ENCODE data around the gene ARHGEF1. TPM values are rescaled to one million over a fixed set of nuclear protein-coding genes. Genes with fewer than 3 reads are reported as not detected.
"Not testable (repeated sequence)": the region's sequence is repeated elsewhere in the genome, so short reads cannot be mapped to it uniquely, and the experiment has no call there.

The ARHGEF1 gene
- total and polyA plus RNA-seq, 11 donors = 22.8 to 89.2 (median 28.0) TPM

DNA sequence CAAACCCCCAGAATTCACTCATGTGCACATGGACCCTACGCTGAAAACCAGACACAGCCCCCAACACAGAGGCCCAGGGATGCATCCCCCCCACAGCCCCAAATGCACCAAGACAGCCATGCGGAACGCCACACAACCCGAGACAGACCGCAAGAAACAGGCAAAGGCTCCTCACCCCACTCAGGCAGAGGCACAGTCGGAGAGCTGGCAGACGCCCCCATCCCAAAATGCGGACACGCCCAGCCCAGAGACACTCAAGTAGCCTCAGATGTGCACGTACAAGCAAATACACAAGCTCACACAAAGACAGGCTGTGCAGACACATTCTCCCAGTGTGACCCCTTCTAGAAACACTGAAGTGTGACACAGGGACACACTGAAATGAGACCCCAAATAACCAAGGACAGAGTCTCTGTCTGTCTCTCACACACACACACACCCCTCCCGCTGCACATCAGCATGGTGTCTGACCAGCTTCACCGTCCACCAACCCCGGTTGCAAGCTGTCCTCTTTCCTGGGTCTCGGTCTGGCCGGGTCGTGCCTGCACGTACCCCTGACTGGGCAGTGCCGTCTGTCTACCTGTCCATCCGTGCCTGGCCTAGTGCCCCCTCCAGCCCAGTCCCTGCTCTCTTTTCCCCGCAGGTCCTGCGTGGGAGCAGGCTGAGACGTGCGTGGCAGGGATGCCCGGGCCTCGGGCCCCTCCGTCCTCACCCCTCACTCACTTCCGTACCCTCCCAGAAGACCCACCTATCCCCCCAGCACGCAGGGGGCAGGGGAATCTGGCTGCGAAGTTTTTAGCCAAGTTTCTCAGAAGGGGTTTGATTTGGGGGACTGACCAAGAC, 29.1 kb downstream of the ARHGEF1 start:
- TF ChIP-seq, protein P1, sequence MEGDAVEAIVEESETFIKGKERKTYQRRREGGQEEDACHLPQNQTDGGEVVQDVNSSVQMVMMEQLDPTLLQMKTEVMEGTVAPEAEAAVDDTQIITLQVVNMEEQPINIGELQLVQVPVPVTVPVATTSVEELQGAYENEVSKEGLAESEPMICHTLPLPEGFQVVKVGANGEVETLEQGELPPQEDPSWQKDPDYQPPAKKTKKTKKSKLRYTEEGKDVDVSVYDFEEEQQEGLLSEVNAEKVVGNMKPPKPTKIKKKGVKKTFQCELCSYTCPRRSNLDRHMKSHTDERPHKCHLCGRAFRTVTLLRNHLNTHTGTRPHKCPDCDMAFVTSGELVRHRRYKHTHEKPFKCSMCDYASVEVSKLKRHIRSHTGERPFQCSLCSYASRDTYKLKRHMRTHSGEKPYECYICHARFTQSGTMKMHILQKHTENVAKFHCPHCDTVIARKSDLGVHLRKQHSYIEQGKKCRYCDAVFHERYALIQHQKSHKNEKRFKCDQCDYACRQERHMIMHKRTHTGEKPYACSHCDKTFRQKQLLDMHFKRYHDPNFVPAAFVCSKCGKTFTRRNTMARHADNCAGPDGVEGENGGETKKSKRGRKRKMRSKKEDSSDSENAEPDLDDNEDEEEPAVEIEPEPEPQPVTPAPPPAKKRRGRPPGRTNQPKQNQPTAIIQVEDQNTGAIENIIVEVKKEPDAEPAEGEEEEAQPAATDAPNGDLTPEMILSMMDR (IDR thresholded peaks at IDR 0.05) = no peak
- TF ChIP-seq POLR2A (IDR thresholded peaks at IDR 0.05) = no peak
- no peaks in the 10 kb centered on the region for H3K9me3 ChIP-seq
- DNase-seq (no peak), ATAC-seq (no peak)
- H3K4me3 ChIP-seq = no peak overlapping the region
- no peak overlapping the region for H3K27ac ChIP-seq
- WGBS, 4 donors = 7 to 13% (median 8%) methylated on average over 23 to 29 of the region's 29 CpGs
- peaks cover 0 to 16% (median 0%) of the 10 kb centered on the region in 12 donors for H3K4me1 ChIP-seq
- H3K36me3 ChIP-seq = peaks cover 0 to 6% (median 1%) of the 10 kb centered on the region in 9 donors
- intact Hi-C loops (cut with DNase I) = no loop called here
- peaks cover 18 to 73% (median 44%) of the 10 kb centered on the region in 9 donors for H3K27me3 ChIP-seq

DNA sequence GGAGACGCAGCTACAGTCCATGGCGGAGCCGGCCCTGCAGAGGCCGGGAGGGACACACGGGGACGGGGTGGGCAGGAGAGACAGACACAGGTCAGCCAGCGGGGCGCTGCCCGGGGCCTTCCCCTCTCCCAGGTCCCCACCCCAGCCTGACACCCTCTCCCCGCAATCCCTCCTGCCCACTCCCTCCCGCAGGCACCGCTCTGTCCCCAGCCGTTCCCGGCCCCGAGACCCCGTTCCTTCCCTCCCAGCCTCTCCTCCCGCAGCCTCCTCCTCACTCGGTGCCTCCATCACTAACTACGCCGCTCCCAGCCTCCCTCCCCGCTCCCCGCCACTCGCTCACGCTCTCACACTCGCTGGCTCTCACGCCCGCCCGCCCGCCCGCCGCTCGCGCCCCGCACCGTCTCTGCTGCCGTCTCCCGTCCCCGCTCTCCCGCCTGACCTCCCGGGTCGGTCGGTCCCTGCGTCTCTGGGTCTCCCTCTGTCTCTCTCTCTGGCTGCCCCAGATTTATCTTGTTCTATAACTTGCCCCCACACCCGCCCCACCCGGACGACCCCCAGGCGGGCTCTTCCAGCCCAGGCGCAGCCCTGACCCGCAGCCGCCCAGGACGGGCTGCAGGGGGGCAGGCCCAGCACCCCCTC, 30.0 kb downstream of the ARHGEF1 start:
- TF ChIP-seq, protein P1 (IDR thresholded peaks at IDR 0.05) = no peak
- no peak for TF ChIP-seq POLR2A (IDR thresholded peaks at IDR 0.05)
- no peak for DNase-seq
- Histone ChIP-seq H3K4me3 (no peak overlapping the region), H3K36me3 (no peaks in the 10 kb centered on the region), H3K27ac (no peak overlapping the region), H3K9me3 (no peaks in the 10 kb centered on the region), H3K27me3 (peaks cover 26 to 82% (median 52%) of the 10 kb centered on the region in 9 donors), H3K4me1 (peaks cover 0 to 16% (median 0%) of the 10 kb centered on the region in 12 donors)
- intact Hi-C loops (cut with DNase I) = no loop called here
- no peak for ATAC-seq
- 2 to 3% (median 2%) methylated on average over 40 to 51 of the region's 51 CpGs for WGBS, 4 donors

DNA sequence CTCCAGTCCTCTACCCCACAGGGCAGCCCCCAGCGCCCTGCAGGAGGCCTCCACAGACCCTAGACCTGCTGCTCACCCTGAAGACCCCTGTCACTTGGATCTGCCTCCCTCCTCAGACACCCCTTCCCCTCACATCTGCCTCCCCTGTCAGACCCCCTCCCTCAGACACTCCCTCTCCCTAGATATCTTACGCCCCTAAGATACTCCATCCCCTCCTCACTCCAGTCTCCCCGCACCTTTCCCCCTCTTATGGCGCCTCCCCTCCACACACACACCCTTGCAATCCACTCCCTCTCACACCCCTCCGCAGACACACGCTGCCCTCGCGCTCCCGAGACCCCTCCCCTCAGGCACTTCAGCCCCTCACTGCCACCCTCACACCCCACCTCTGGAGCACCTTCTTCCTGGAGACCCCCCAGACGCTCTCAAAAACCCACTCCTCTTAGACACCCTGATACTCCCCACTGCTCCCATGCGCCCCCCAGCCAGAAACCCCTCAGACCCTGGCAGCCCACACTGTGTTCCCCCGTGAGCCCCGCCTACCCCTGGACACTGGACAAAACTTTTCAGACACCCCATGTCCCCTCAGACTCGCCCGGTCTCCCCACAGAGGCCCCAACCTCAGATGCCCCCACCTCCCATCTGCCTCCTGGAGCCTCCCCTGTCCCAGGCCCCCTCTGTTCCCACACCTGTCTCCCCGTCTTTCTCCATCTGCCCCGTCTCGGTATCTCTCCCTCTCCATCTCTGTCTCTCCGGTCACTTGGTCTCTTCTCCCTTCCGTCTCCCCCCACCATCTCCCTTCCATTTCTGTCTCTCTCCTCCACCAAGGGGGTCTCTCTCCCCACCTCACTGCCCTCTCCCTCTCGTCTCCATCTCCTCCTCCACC, 30.8 kb downstream of the ARHGEF1 start:
- WGBS, 4 donors = 7 to 9% (median 8%) methylated on average over 21 of the region's 21 CpGs
- H3K4me1 ChIP-seq = peaks cover 0 to 16% (median 0%) of the 10 kb centered on the region in 12 donors
- H3K4me3 ChIP-seq = no peak overlapping the region
- TF ChIP-seq POLR2A (IDR thresholded peaks at IDR 0.05) = no peak
- TF ChIP-seq, protein P1 (IDR thresholded peaks at IDR 0.05) = no peak
- peaks cover 32 to 90% (median 54%) of the 10 kb centered on the region in 9 donors for H3K27me3 ChIP-seq
- H3K27ac ChIP-seq = no peak overlapping the region
- no peaks in the 10 kb centered on the region for H3K9me3 ChIP-seq
- DNase-seq = no peak
- intact Hi-C loops (cut with DNase I) = no loop called here
- no peaks in the 10 kb centered on the region for H3K36me3 ChIP-seq
- no peak for ATAC-seq

DNA sequence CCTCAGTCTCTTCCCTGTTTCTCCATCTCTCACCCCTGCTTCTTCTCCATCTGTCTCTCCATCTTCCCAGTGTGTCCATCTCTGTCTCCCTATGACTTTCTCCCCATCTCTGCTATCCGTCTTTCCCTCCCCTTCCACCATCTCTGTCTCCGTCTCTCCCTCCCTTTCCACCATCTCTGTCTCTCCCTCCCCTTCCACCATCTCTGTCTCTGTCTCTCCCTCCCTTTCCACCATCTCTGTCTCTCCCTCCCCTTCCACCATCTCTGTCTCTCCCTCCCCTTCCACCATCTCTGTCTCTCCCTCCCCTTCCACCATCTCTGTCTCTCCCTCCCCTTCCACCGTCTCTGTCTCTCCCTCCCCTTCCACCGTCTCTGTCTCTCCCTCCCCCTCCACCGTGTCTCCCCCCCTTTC, 31.4 kb downstream of the ARHGEF1 start:
- Histone ChIP-seq H3K4me1 (peaks cover 0 to 16% (median 0%) of the 10 kb centered on the region in 12 donors), H3K27me3 (peaks cover 35 to 92% (median 58%) of the 10 kb centered on the region in 9 donors)
- H3K27ac ChIP-seq; H3K4me3 ChIP-seq; H3K36me3 ChIP-seq; DNase-seq; H3K9me3 ChIP-seq; ATAC-seq; intact Hi-C loops (cut with DNase I): not testable (repeated sequence)
- WGBS, 4 donors = 1 to 24% (median 3%) methylated on average over 4 to 5 of the region's 5 CpGs

Data from heart left ventricle (tissue), 16 donors.